Ishikawa (cell line): ENCODE data around the gene ACE2.

Source experiments
- CEBPB ChIP-seq: IDR thresholded peaks from 2 replicates; pipeline ENCODE4 v1.6.1; 2012
- CREB1 ChIP-seq: IDR thresholded peaks from 2 replicates; pipeline ENCODE4 v1.6.1; 2012; ENCODE audit warnings: low read depth
- EGR1 ChIP-seq: IDR thresholded peaks from 2 replicates; pipeline ENCODE4 v1.6.1; 2012
- EP300 ChIP-seq: IDR thresholded peaks from 2 replicates; pipeline ENCODE4 v1.6.1; 2012; ENCODE audit warnings: borderline replicate concordance
- FOXM1 ChIP-seq: IDR thresholded peaks from 2 replicates; pipeline ENCODE4 v1.6.1; 2012; ENCODE audit warnings: low read depth, borderline replicate concordance
- MAX ChIP-seq: IDR thresholded peaks from 2 replicates; pipeline ENCODE4 v1.6.1; 2012
- NFIC ChIP-seq: IDR thresholded peaks from 2 replicates; pipeline ENCODE4 v1.6.1; 2012
- RAD21 ChIP-seq: IDR thresholded peaks from 2 replicates; pipeline ENCODE4 v1.6.1; 2012; ENCODE audit warnings: low read depth
- TAF1 ChIP-seq: IDR thresholded peaks from 2 replicates; pipeline ENCODE4 v1.6.1; 2012; ENCODE audit warnings: low read depth, mild to moderate bottlenecking
- TCF12 ChIP-seq: IDR thresholded peaks from 2 replicates; pipeline ENCODE4 v1.6.1; 2012; ENCODE audit warnings: low read depth
- TEAD4 ChIP-seq: IDR thresholded peaks from 2 replicates; pipeline ENCODE4 v1.6.1; 2012
- YY1 ChIP-seq: IDR thresholded peaks from 2 replicates; pipeline ENCODE4 v1.6.1; 2012; ENCODE audit warnings: low read depth
- ZBTB7A ChIP-seq: IDR thresholded peaks from 2 replicates; pipeline ENCODE4 v1.6.1; 2012; ENCODE audit warnings: low read depth
- TF ChIP-seq, protein P1 (sequence below): IDR thresholded peaks from 2 replicates; pipeline ENCODE4 v1.6.1; 2012; ENCODE audit warnings: low read depth, mild to moderate bottlenecking
- TF ChIP-seq, protein P2 (sequence below): IDR thresholded peaks from 2 replicates; pipeline ENCODE4 v1.6.1; 2012

Gene ACE2

GRCh38 chrX:15576019-15576418 is 24.7 kb downstream of the ACE2 start:
- no peak for TF ChIP-seq YY1
- TF ChIP-seq TAF1, result no peak
- TF ChIP-seq NFIC, result no peak
- TF ChIP-seq, protein P1, sequence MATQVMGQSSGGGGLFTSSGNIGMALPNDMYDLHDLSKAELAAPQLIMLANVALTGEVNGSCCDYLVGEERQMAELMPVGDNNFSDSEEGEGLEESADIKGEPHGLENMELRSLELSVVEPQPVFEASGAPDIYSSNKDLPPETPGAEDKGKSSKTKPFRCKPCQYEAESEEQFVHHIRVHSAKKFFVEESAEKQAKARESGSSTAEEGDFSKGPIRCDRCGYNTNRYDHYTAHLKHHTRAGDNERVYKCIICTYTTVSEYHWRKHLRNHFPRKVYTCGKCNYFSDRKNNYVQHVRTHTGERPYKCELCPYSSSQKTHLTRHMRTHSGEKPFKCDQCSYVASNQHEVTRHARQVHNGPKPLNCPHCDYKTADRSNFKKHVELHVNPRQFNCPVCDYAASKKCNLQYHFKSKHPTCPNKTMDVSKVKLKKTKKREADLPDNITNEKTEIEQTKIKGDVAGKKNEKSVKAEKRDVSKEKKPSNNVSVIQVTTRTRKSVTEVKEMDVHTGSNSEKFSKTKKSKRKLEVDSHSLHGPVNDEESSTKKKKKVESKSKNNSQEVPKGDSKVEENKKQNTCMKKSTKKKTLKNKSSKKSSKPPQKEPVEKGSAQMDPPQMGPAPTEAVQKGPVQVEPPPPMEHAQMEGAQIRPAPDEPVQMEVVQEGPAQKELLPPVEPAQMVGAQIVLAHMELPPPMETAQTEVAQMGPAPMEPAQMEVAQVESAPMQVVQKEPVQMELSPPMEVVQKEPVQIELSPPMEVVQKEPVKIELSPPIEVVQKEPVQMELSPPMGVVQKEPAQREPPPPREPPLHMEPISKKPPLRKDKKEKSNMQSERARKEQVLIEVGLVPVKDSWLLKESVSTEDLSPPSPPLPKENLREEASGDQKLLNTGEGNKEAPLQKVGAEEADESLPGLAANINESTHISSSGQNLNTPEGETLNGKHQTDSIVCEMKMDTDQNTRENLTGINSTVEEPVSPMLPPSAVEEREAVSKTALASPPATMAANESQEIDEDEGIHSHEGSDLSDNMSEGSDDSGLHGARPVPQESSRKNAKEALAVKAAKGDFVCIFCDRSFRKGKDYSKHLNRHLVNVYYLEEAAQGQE, result no peak
- no peak for TF ChIP-seq CREB1
- TF ChIP-seq FOXM1, result no peak
- no peak for TF ChIP-seq ZBTB7A
- TF ChIP-seq EGR1, result no peak
- no peak for TF ChIP-seq EP300
- no peak for TF ChIP-seq TCF12
- TF ChIP-seq CEBPB, result no peak
- no peak for TF ChIP-seq RAD21

DNA sequence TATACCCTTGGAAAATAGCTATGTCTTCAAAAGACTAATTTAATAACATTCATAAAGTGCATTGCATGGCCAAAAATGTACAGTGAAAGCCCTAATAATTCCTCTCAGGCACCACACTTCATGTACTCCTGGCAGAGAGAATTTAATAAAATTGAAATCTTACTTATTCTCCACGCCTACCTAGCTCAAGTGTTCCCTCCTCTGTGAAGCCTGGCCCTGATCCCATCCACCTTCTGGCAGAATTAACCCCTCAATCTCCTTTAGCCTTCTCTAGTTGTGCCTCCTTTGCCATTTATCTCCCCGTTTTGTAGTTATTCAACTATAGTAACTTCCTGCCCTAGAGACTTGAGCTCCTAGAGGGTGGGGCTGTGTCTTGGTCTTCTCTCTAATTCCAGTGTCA is 26.7 kb downstream of the ACE2 start:
- TF ChIP-seq ZBTB7A (no peak), NFIC (no peak), EP300 (no peak), FOXM1 (no peak), CREB1 (no peak)

GRCh38 chrX:15570145-15570544 is 30.6 kb downstream of the ACE2 start:
- TF ChIP-seq TAF1, result no peak

GRCh38 chrX:15567886-15568616 is 32.7 kb downstream of the ACE2 start:
- TF ChIP-seq CREB1, result no peak
- TF ChIP-seq ZBTB7A, result no peak
- TF ChIP-seq RAD21, result peak; percentile 48

DNA sequence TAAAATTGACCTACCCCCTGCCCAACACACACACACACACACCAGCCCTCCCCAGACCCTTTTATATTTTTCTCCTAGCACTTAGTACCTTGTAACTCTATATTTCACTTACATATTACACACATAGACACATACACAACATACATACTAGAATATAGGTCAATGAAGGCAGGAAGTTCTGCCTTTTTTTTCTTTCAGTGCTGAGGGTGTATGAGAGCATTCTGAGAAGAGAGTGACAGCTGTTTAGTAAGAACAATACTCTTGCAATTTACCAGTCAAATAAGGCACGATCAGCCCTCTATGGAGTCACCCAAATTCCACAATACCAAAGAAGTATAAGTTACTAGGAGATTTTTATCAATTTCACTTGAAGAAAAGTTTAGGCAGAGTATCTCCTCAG is 33.5 kb downstream of the ACE2 start:
- TF ChIP-seq EP300 (no peak), YY1 (no peak), TCF12 (no peak), ZBTB7A (no peak), RAD21 (no peak), CEBPB (no peak), FOXM1 (no peak), NFIC (no peak), CREB1 (no peak), MAX (no peak), EGR1 (no peak), TEAD4 (no peak)
- TF ChIP-seq, protein P1, result no peak
- TF ChIP-seq, protein P2, sequence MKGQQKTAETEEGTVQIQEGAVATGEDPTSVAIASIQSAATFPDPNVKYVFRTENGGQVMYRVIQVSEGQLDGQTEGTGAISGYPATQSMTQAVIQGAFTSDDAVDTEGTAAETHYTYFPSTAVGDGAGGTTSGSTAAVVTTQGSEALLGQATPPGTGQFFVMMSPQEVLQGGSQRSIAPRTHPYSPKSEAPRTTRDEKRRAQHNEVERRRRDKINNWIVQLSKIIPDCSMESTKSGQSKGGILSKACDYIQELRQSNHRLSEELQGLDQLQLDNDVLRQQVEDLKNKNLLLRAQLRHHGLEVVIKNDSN, result no peak

GRCh38 chrX:15566244-15566643 is 34.5 kb downstream of the ACE2 start:
- TF ChIP-seq TAF1 (no peak), ZBTB7A (no peak), TCF12 (no peak), FOXM1 (no peak), EGR1 (no peak), TEAD4 (no peak), NFIC (no peak), RAD21 (no peak), MAX (no peak), YY1 (no peak), CEBPB (no peak), EP300 (no peak), CREB1 (no peak)
- TF ChIP-seq, protein P1, result no peak
- TF ChIP-seq, protein P2, result no peak
